Measurements from ENCODE around the gene GARNL3.

Gene GARNL3

GRCh38 chr9:127323393-127323792 is 58.8 kb downstream of the GARNL3 start:
- DNase-seq = no peak
- no peak overlapping the region for H3K27ac ChIP-seq (ENCODE audit: insufficient read depth, low read length, poor library complexity, severe bottlenecking)
- no peaks in the 10 kb centered on the region for H3K36me3 ChIP-seq (ENCODE audit: control insufficient read depth, insufficient read depth, low read length)
- H3K27me3 ChIP-seq (replicated peaks; ENCODE audit: control insufficient read depth, insufficient read depth, low read length, poor library complexity, severe bottlenecking) = no peaks in the 10 kb centered on the region
- H3K9me3 ChIP-seq (ENCODE audit: control insufficient read depth, low read length) = no peaks in the 10 kb centered on the region
- no peak overlapping the region for H3K4me3 ChIP-seq (ENCODE audit: insufficient read depth, low read depth, low read length, poor library complexity, severe bottlenecking)
- H3K4me1 ChIP-seq (ENCODE audit: control insufficient read depth, insufficient read depth, low read length, poor library complexity, severe bottlenecking) = no peaks in the 10 kb centered on the region

- no peak overlapping the region for H3K27ac ChIP-seq (ENCODE audit: insufficient read depth, low read length, poor library complexity, severe bottlenecking)
- DNase-seq = no peak
- no peak overlapping the region for H3K4me3 ChIP-seq (ENCODE audit: insufficient read depth, low read depth, low read length, poor library complexity, severe bottlenecking)
- no peaks in the 10 kb centered on the region for H3K27me3 ChIP-seq (replicated peaks; ENCODE audit: control insufficient read depth, insufficient read depth, low read length, poor library complexity, severe bottlenecking)
- no peaks in the 10 kb centered on the region for H3K4me1 ChIP-seq (ENCODE audit: control insufficient read depth, insufficient read depth, low read length, poor library complexity, severe bottlenecking)
- no peaks in the 10 kb centered on the region for H3K9me3 ChIP-seq (ENCODE audit: control insufficient read depth, low read length)
- H3K36me3 ChIP-seq (ENCODE audit: control insufficient read depth, insufficient read depth, low read length) = no peaks in the 10 kb centered on the region
Observed at GRCh38 chr9:127330501-127330900, 65.9 kb downstream of the GARNL3 start.

GRCh38 chr9:127333221-127334064 is 68.9 kb downstream of the GARNL3 start:
- H3K4me1 ChIP-seq (ENCODE audit: control insufficient read depth, insufficient read depth, low read length, poor library complexity, severe bottlenecking) = no peaks in the 10 kb centered on the region
- no peak for DNase-seq

GRCh38 chr9:127334725-127335124 is 70.2 kb downstream of the GARNL3 start:
- no peaks in the 10 kb centered on the region for H3K36me3 ChIP-seq (ENCODE audit: control insufficient read depth, insufficient read depth, low read length)
- no peaks in the 10 kb centered on the region for H3K4me1 ChIP-seq (ENCODE audit: control insufficient read depth, insufficient read depth, low read length, poor library complexity, severe bottlenecking)
- H3K27me3 ChIP-seq (replicated peaks; ENCODE audit: control insufficient read depth, insufficient read depth, low read length, poor library complexity, severe bottlenecking) = no peaks in the 10 kb centered on the region
- H3K4me3 ChIP-seq (ENCODE audit: insufficient read depth, low read depth, low read length, poor library complexity, severe bottlenecking) = no peak overlapping the region
- DNase-seq = no peak
- H3K9me3 ChIP-seq (ENCODE audit: control insufficient read depth, low read length) = no peaks in the 10 kb centered on the region
- no peak overlapping the region for H3K27ac ChIP-seq (ENCODE audit: insufficient read depth, low read length, poor library complexity, severe bottlenecking)

More at GRCh38 chr9:127333221-127334064, 68.9 kb downstream of the GARNL3 start:
- H3K4me3 ChIP-seq (ENCODE audit: insufficient read depth, low read depth, low read length, poor library complexity, severe bottlenecking) = no peak overlapping the region
- no peaks in the 10 kb centered on the region for H3K36me3 ChIP-seq (ENCODE audit: control insufficient read depth, insufficient read depth, low read length)
- no peaks in the 10 kb centered on the region for H3K9me3 ChIP-seq (ENCODE audit: control insufficient read depth, low read length)
- no peak overlapping the region for H3K27ac ChIP-seq (ENCODE audit: insufficient read depth, low read length, poor library complexity, severe bottlenecking)
- no peaks in the 10 kb centered on the region for H3K27me3 ChIP-seq (replicated peaks; ENCODE audit: control insufficient read depth, insufficient read depth, low read length, poor library complexity, severe bottlenecking)

- Histone ChIP-seq H3K27me3 (replicated peaks; ENCODE audit: control insufficient read depth, insufficient read depth, low read length, poor library complexity, severe bottlenecking) (no peaks in the 10 kb centered on the region), H3K4me1 (ENCODE audit: control insufficient read depth, insufficient read depth, low read length, poor library complexity, severe bottlenecking) (no peaks in the 10 kb centered on the region), H3K9me3 (ENCODE audit: control insufficient read depth, low read length) (no peaks in the 10 kb centered on the region), H3K27ac (ENCODE audit: insufficient read depth, low read length, poor library complexity, severe bottlenecking) (no peak overlapping the region), H3K4me3 (ENCODE audit: insufficient read depth, low read depth, low read length, poor library complexity, severe bottlenecking) (no peak overlapping the region), H3K36me3 (ENCODE audit: control insufficient read depth, insufficient read depth, low read length) (no peaks in the 10 kb centered on the region)
- DNase-seq = no peak
Observed at GRCh38 chr9:127336086-127336485, 71.5 kb downstream of the GARNL3 start.

GRCh38 chr9:127336506-127337352 is 72.2 kb downstream of the GARNL3 start:
- no peaks in the 10 kb centered on the region for H3K36me3 ChIP-seq (ENCODE audit: control insufficient read depth, insufficient read depth, low read length)
- no peaks in the 10 kb centered on the region for H3K4me1 ChIP-seq (ENCODE audit: control insufficient read depth, insufficient read depth, low read length, poor library complexity, severe bottlenecking)
- no peak overlapping the region for H3K27ac ChIP-seq (ENCODE audit: insufficient read depth, low read length, poor library complexity, severe bottlenecking)
- H3K9me3 ChIP-seq (ENCODE audit: control insufficient read depth, low read length) = no peaks in the 10 kb centered on the region
- DNase-seq = no peak
- no peaks in the 10 kb centered on the region for H3K27me3 ChIP-seq (replicated peaks; ENCODE audit: control insufficient read depth, insufficient read depth, low read length, poor library complexity, severe bottlenecking)
- H3K4me3 ChIP-seq (ENCODE audit: insufficient read depth, low read depth, low read length, poor library complexity, severe bottlenecking) = no peak overlapping the region

- Histone ChIP-seq H3K4me1 (ENCODE audit: control insufficient read depth, insufficient read depth, low read length, poor library complexity, severe bottlenecking) (no peaks in the 10 kb centered on the region), H3K27me3 (replicated peaks; ENCODE audit: control insufficient read depth, insufficient read depth, low read length, poor library complexity, severe bottlenecking) (no peaks in the 10 kb centered on the region), H3K27ac (ENCODE audit: insufficient read depth, low read length, poor library complexity, severe bottlenecking) (no peak overlapping the region), H3K4me3 (ENCODE audit: insufficient read depth, low read depth, low read length, poor library complexity, severe bottlenecking) (no peak overlapping the region), H3K9me3 (ENCODE audit: control insufficient read depth, low read length) (no peaks in the 10 kb centered on the region), H3K36me3 (ENCODE audit: control insufficient read depth, insufficient read depth, low read length) (no peaks in the 10 kb centered on the region)
- DNase-seq = no peak
Observed at GRCh38 chr9:127340721-127341120, 76.1 kb downstream of the GARNL3 start.

- Histone ChIP-seq H3K36me3 (ENCODE audit: control insufficient read depth, insufficient read depth, low read length) (no peaks in the 10 kb centered on the region), H3K9me3 (ENCODE audit: control insufficient read depth, low read length) (no peaks in the 10 kb centered on the region), H3K27ac (ENCODE audit: insufficient read depth, low read length, poor library complexity, severe bottlenecking) (no peak overlapping the region), H3K4me1 (ENCODE audit: control insufficient read depth, insufficient read depth, low read length, poor library complexity, severe bottlenecking) (no peaks in the 10 kb centered on the region), H3K27me3 (replicated peaks; ENCODE audit: control insufficient read depth, insufficient read depth, low read length, poor library complexity, severe bottlenecking) (no peaks in the 10 kb centered on the region), H3K4me3 (ENCODE audit: insufficient read depth, low read depth, low read length, poor library complexity, severe bottlenecking) (no peak overlapping the region)
- DNase-seq = no peak
Observed at GRCh38 chr9:127341152-127341551, 76.6 kb downstream of the GARNL3 start.

- Histone ChIP-seq H3K36me3 (ENCODE audit: control insufficient read depth, insufficient read depth, low read length) (no peaks in the 10 kb centered on the region), H3K4me3 (ENCODE audit: insufficient read depth, low read depth, low read length, poor library complexity, severe bottlenecking) (no peak overlapping the region), H3K27me3 (replicated peaks; ENCODE audit: control insufficient read depth, insufficient read depth, low read length, poor library complexity, severe bottlenecking) (no peaks in the 10 kb centered on the region), H3K27ac (ENCODE audit: insufficient read depth, low read length, poor library complexity, severe bottlenecking) (no peak overlapping the region), H3K9me3 (ENCODE audit: control insufficient read depth, low read length) (no peaks in the 10 kb centered on the region), H3K4me1 (ENCODE audit: control insufficient read depth, insufficient read depth, low read length, poor library complexity, severe bottlenecking) (no peaks in the 10 kb centered on the region)
- no peak for DNase-seq
Observed at GRCh38 chr9:127344368-127345000, 79.9 kb downstream of the GARNL3 start.
